Large intestine (tissue), 3 donors: ENCODE results near the gene SLC5A10. TPM values are rescaled to one million over a fixed set of nuclear protein-coding genes. Genes with fewer than 3 reads are reported as not detected.
"Not testable (repeated sequence)": the region's sequence is repeated elsewhere in the genome, so short reads cannot be mapped to it uniquely, and the experiment has no call there.

Source experiments
- DNase-seq, 2 donors: peaks; one replicate each; pipeline versions ENCODE4 v3.0.0 to v3.0.0-alpha.2; 2013
- H3K27ac ChIP-seq: one replicate; pipeline ENCODE4 v1.5.1; 2013; ENCODE audit warnings: low read length
- H3K27me3 ChIP-seq: 2 replicates; pipeline ENCODE4 v1.6.1; 2013; ENCODE audit warnings: low read length; ENCODE audit not compliant: control insufficient read depth, insufficient read depth
- H3K36me3 ChIP-seq: 2 replicates; pipeline ENCODE4 v1.6.1; 2013; ENCODE audit warnings: low read length; ENCODE audit not compliant: control insufficient read depth, insufficient read depth
- H3K4me1 ChIP-seq: one replicate; pipeline ENCODE4 v1.6.1; 2013; ENCODE audit warnings: low read length; ENCODE audit not compliant: control insufficient read depth, insufficient read depth
- H3K4me3 ChIP-seq: one replicate; pipeline ENCODE4 v1.5.1; 2013; ENCODE audit warnings: low read length
- H3K9me3 ChIP-seq: one replicate; pipeline ENCODE4 v1.6.1; 2013; ENCODE audit warnings: mild to moderate bottlenecking, low read depth, low read length, moderate library complexity; ENCODE audit not compliant: control insufficient read depth
- WGBS: methylation state at CpG from one replicate; pipeline ENCODE4 v1.1.5; 2013; ENCODE audit warnings: low lambda C conversion rate; ENCODE audit not compliant: insufficient coverage; 5-methylcytosine and 5-hydroxymethylcytosine counted together
- polyA plus RNA-seq: library from polyadenylated mRNA; unstranded; fragments of 120-200 nt; gene quantifications from one replicate; pipeline ENCODE4 v1.2.1, GENCODE V29; 2013

The SLC5A10 gene
- polyA plus RNA-seq, 1 donor: 0.30 TPM

- Histone ChIP-seq H3K9me3 (no peaks in the 10 kb centered on the region), H3K27me3 (no peaks in the 10 kb centered on the region), H3K4me1 (peaks cover 16% of the 10 kb centered on the region), H3K36me3 (peaks cover 25% of the 10 kb centered on the region), H3K4me3 (no peak overlapping the region), H3K27ac (peak overlapping the region; percentile 50)
- no peak for DNase-seq
- no CpG with 5 or more reads among the region's 2 CpGs for WGBS
Observed at GRCh38 chr17:18921485-18921884, 30.5 kb upstream of the SLC5A10 start.

- Histone ChIP-seq H3K27me3 (no peaks in the 10 kb centered on the region), H3K4me3 (no peak overlapping the region), H3K27ac (peak overlapping the region; percentile 50), H3K4me1 (peaks cover 16% of the 10 kb centered on the region), H3K9me3 (no peaks in the 10 kb centered on the region), H3K36me3 (peaks cover 25% of the 10 kb centered on the region)
- WGBS: 75% methylated on average over 1 of the region's 4 CpGs
- DNase-seq: peak in 1 of 2 donors; percentile 65
Observed at GRCh38 chr17:18921912-18922451, 30.0 kb upstream of the SLC5A10 start.

GRCh38 chr17:18922596-18922995 is 29.4 kb upstream of the SLC5A10 start:
- Histone ChIP-seq H3K27ac (peak overlapping the region; percentile 50), H3K4me1 (peaks cover 16% of the 10 kb centered on the region), H3K36me3 (peaks cover 24% of the 10 kb centered on the region)
- H3K4me3 ChIP-seq, H3K27me3 ChIP-seq, H3K9me3 ChIP-seq, DNase-seq: not testable (repeated sequence)
- WGBS: 100% methylated on average over 2 of the region's 7 CpGs

- no peak overlapping the region for H3K27ac ChIP-seq
- no peaks in the 10 kb centered on the region for H3K27me3 ChIP-seq
- no peak overlapping the region for H3K4me3 ChIP-seq
- no CpG with 5 or more reads among the region's 1 CpG for WGBS
- H3K36me3 ChIP-seq: peaks cover 33% of the 10 kb centered on the region
- DNase-seq: no peak
- H3K9me3 ChIP-seq: no peaks in the 10 kb centered on the region
- H3K4me1 ChIP-seq: peaks cover 9% of the 10 kb centered on the region
Observed at GRCh38 chr17:18925187-18925586, 26.8 kb upstream of the SLC5A10 start.

GRCh38 chr17:18928628-18929125 is 23.3 kb upstream of the SLC5A10 start:
- no peak for DNase-seq
- Histone ChIP-seq H3K9me3 (no peaks in the 10 kb centered on the region), H3K4me1 (no peaks in the 10 kb centered on the region), H3K4me3 (no peak overlapping the region), H3K36me3 (peaks cover 49% of the 10 kb centered on the region), H3K27ac (no peak overlapping the region), H3K27me3 (no peaks in the 10 kb centered on the region)
- WGBS: 100% methylated on average over 1 of the region's 9 CpGs

GRCh38 chr17:18932360-18933055 is 19.5 kb upstream of the SLC5A10 start:
- Histone ChIP-seq H3K36me3 (peaks cover 35% of the 10 kb centered on the region), H3K4me1 (no peaks in the 10 kb centered on the region), H3K27me3 (no peaks in the 10 kb centered on the region), H3K27ac (no peak overlapping the region), H3K4me3 (no peak overlapping the region), H3K9me3 (no peaks in the 10 kb centered on the region)
- no peak for DNase-seq
- WGBS: no CpG with 5 or more reads among the region's 5 CpGs

- H3K4me3 ChIP-seq: no peak overlapping the region
- H3K36me3 ChIP-seq: peaks cover 32% of the 10 kb centered on the region
- no peaks in the 10 kb centered on the region for H3K4me1 ChIP-seq
- no peak for DNase-seq
- H3K27me3 ChIP-seq: no peaks in the 10 kb centered on the region
- no peaks in the 10 kb centered on the region for H3K9me3 ChIP-seq
- no peak overlapping the region for H3K27ac ChIP-seq
- WGBS: no CpG with 5 or more reads among the region's 14 CpGs
Observed at GRCh38 chr17:18933102-18934058, 18.6 kb upstream of the SLC5A10 start.

- no peaks in the 10 kb centered on the region for H3K4me1 ChIP-seq
- peak in 1 of 2 donors; percentile 37 for DNase-seq
- no peak overlapping the region for H3K27ac ChIP-seq
- H3K9me3 ChIP-seq: no peaks in the 10 kb centered on the region
- H3K27me3 ChIP-seq: no peaks in the 10 kb centered on the region
- no peaks in the 10 kb centered on the region for H3K36me3 ChIP-seq
- no peak overlapping the region for H3K4me3 ChIP-seq
- 80% methylated on average over 1 of the region's 8 CpGs for WGBS
Observed at GRCh38 chr17:18937981-18938691, 13.8 kb upstream of the SLC5A10 start.

- no peak for DNase-seq
- no peaks in the 10 kb centered on the region for H3K4me1 ChIP-seq
- no peak overlapping the region for H3K27ac ChIP-seq
- no peak overlapping the region for H3K4me3 ChIP-seq
- H3K9me3 ChIP-seq: no peaks in the 10 kb centered on the region
- no peaks in the 10 kb centered on the region for H3K36me3 ChIP-seq
- H3K27me3 ChIP-seq: no peaks in the 10 kb centered on the region
- no CpG with 5 or more reads among the region's 2 CpGs for WGBS
Observed at GRCh38 chr17:18938692-18939023, 13.3 kb upstream of the SLC5A10 start.

GRCh38 chr17:18944646-18945045 is 7.3 kb upstream of the SLC5A10 start:
- WGBS: 100% methylated on average over 1 of the region's 5 CpGs
- Histone ChIP-seq H3K4me3 (no peak overlapping the region), H3K36me3 (no peaks in the 10 kb centered on the region), H3K27me3 (no peaks in the 10 kb centered on the region), H3K4me1 (peaks cover under 1% of the 10 kb centered on the region), H3K27ac (no peak overlapping the region), H3K9me3 (no peaks in the 10 kb centered on the region)
- DNase-seq: no peak
